ENCODE results near the gene APP. TPM values are rescaled to one million over a fixed set of nuclear protein-coding genes. Genes with fewer than 3 reads are reported as not detected.

Gene APP
- total RNA-seq, 2 experiments from 2014 or later, result 0.55 TPM; not detected in 1

DNA sequence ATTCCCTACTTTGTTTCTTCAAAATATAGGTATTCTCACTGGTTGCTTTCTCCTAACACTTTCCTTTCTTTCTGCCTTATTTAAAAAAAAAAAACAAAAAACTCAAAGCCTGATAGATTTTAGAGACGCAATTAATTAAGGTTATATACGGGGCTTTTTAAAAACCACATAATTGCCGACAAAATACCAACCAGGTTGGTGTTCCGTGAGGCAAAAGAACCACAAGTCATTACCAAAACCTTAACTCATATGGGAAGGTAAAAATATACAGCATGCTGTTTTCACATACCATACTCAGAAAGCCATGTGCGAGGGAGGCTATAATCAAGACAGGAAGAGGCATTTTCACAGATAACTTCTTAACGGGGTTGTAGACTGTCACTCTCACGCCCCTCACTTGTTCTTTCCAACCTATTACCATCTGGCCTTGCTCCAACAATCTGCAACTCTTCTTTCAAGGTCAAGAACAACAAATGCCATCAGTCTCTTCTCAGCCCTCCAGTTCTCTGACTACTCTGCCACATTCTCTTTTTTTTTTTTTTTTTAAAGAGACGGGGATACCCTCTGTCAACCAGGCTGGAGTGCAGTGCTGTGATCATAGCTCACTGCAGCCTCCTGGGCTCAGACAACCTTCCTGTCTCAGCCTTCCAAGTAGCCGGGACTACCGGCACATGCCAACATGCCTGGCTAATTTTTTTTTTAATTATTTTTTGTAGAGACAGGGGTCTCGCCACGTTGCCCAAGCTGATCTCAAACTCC lies 102.6 kb downstream of the APP start:
- intact Hi-C loops (cut with micrococcal nuclease; ENCODE audit: unreplicated experiment), result no loop called here
- Histone ChIP-seq H4K20me1 (ENCODE audit: insufficient read depth, low read length) (no peaks in the 10 kb centered on the region), H2AFZ (ENCODE audit: low read length) (no peak overlapping the region), H3K4me2 (ENCODE audit: low read length) (no peak overlapping the region), H3K27ac (ENCODE audit: low read depth, low read length, poor library complexity, severe bottlenecking) (no peak overlapping the region), H3K79me2 (ENCODE audit: insufficient read depth, low read depth, low read length) (no peaks in the 10 kb centered on the region), H3K4me3 (ENCODE audit: low read depth, low read length, poor library complexity, severe bottlenecking) (no peak overlapping the region), H3K9me3 (ENCODE audit: low read length) (no peaks in the 10 kb centered on the region), H3K36me3 (ENCODE audit: insufficient read depth, low read length) (no peaks in the 10 kb centered on the region), H3K4me1 (ENCODE audit: insufficient read depth, low read length, poor library complexity, severe bottlenecking) (peaks cover 18% of the 10 kb centered on the region), H3K9me2 (ENCODE audit: insufficient read depth, low read length) (no peaks in the 10 kb centered on the region)
- ChIA-PET POLR2A (interaction anchor here (0.7 kb wide), 1 partner anchor 88 kb away, joined by 5 read pairs; no protein-coding TSS in a partner anchor), CTCF (ENCODE audit: unreplicated experiment) (no interaction called here)
- DNase-seq (ENCODE audit: low spot score), result no peak
- BruUV-seq (replicated peaks), result no TSS peak
- TF ChIP-seq CTCF (conservative IDR thresholded peaks at IDR 0.05; ENCODE audit: low read length) (no peak), EZH2phosphoT487 (IDR thresholded peaks at IDR 0.05; ENCODE audit: borderline replicate concordance, low read depth, low read length) (no peak)

- H3K4me3 ChIP-seq (ENCODE audit: low read depth, low read length, poor library complexity, severe bottlenecking), result no peak overlapping the region
- DNase-seq (ENCODE audit: low spot score), result no peak
- H3K79me2 ChIP-seq (ENCODE audit: insufficient read depth, low read depth, low read length), result no peaks in the 10 kb centered on the region
- H3K9me2 ChIP-seq (ENCODE audit: insufficient read depth, low read length), result no peaks in the 10 kb centered on the region
- H3K4me1 ChIP-seq (ENCODE audit: insufficient read depth, low read length, poor library complexity, severe bottlenecking), result no peaks in the 10 kb centered on the region
- BruUV-seq (replicated peaks), result no TSS peak
- no peaks in the 10 kb centered on the region for H4K20me1 ChIP-seq (ENCODE audit: insufficient read depth, low read length)
- H2AFZ ChIP-seq (ENCODE audit: low read length), result no peak overlapping the region
- POLR2A ChIA-PET, result interaction anchor here (0.6 kb wide), 1 partner anchor 28 kb away, joined by 3 read pairs; no protein-coding TSS in a partner anchor
- no peaks in the 10 kb centered on the region for H3K36me3 ChIP-seq (ENCODE audit: insufficient read depth, low read length)
- intact Hi-C loops (cut with micrococcal nuclease; ENCODE audit: unreplicated experiment), result no loop called here
- H3K27ac ChIP-seq (ENCODE audit: low read depth, low read length, poor library complexity, severe bottlenecking), result no peak overlapping the region
- CTCF ChIA-PET (ENCODE audit: unreplicated experiment), result no interaction called here
- TF ChIP-seq CTCF (conservative IDR thresholded peaks at IDR 0.05; ENCODE audit: low read length) (no peak), EZH2phosphoT487 (IDR thresholded peaks at IDR 0.05; ENCODE audit: borderline replicate concordance, low read depth, low read length) (no peak)
- no peaks in the 10 kb centered on the region for H3K9me3 ChIP-seq (ENCODE audit: low read length)
- H3K4me2 ChIP-seq (ENCODE audit: low read length), result no peak overlapping the region
These were observed 106.1 kb downstream of the APP start for GRCh38 chr21:26064506-26064905.

DNA sequence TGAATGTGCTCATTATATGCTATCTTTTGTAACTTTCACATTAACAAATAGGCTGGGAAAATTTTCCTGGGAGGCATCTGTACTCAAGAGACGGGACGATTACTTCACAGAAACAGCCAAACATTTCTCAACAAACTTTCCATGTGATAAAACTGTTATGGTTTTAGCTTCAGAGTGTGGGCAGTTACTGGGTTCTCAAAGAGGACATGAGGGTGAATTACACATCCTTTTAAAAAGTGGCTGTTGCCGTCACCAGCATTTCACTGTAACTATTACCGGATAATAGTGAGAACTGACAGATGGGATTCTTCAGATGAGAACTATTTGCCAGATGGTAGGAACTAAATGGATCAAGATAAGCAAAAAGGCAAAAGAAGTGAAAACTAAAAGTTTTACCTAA lies 109.1 kb downstream of the APP start:
- no peaks in the 10 kb centered on the region for H3K36me3 ChIP-seq (ENCODE audit: insufficient read depth, low read length)

More for the DNA sequence above, 109.1 kb downstream of the APP start:
- no TSS peak for BruUV-seq (replicated peaks)
- no peaks in the 10 kb centered on the region for H3K4me1 ChIP-seq (ENCODE audit: insufficient read depth, low read length, poor library complexity, severe bottlenecking)
- POLR2A ChIA-PET, result interaction anchor here (0.9 kb wide), 1 partner anchor 10 kb away, joined by 3 read pairs; no protein-coding TSS in a partner anchor
- TF ChIP-seq CTCF (conservative IDR thresholded peaks at IDR 0.05; ENCODE audit: low read length), result no peak
- no peak for TF ChIP-seq EZH2phosphoT487 (IDR thresholded peaks at IDR 0.05; ENCODE audit: borderline replicate concordance, low read depth, low read length)
- intact Hi-C loops (cut with micrococcal nuclease; ENCODE audit: unreplicated experiment), result no loop called here
- CTCF ChIA-PET (ENCODE audit: unreplicated experiment), result no interaction called here
- H3K9me3 ChIP-seq (ENCODE audit: low read length), result no peaks in the 10 kb centered on the region
- H2AFZ ChIP-seq (ENCODE audit: low read length), result no peak overlapping the region
- no peaks in the 10 kb centered on the region for H3K79me2 ChIP-seq (ENCODE audit: insufficient read depth, low read depth, low read length)
- H4K20me1 ChIP-seq (ENCODE audit: insufficient read depth, low read length), result no peaks in the 10 kb centered on the region
- no peak overlapping the region for H3K27ac ChIP-seq (ENCODE audit: low read depth, low read length, poor library complexity, severe bottlenecking)
- no peaks in the 10 kb centered on the region for H3K9me2 ChIP-seq (ENCODE audit: insufficient read depth, low read length)
- DNase-seq (ENCODE audit: low spot score), result no peak
- no peak overlapping the region for H3K4me3 ChIP-seq (ENCODE audit: low read depth, low read length, poor library complexity, severe bottlenecking)
- no peak overlapping the region for H3K4me2 ChIP-seq (ENCODE audit: low read length)
